Natural killer cell treated with Interleukin-12 subunit alpha and Interleukin-12 subunit beta and Interleukin-15 and Interleukin-18, amount 100 ng/mL, for 72 hours (primary cell): ENCODE data around the gene LRRC75B. TPM values are rescaled to one million over a fixed set of nuclear protein-coding genes. Genes with fewer than 3 reads are reported as not detected.
"Not testable (repeated sequence)": the region's sequence is repeated elsewhere in the genome, so short reads cannot be mapped to it uniquely, and the experiment has no call there.

Experiments used
- ATAC-seq, 2 donors: fragments of 150-1000 bp; cut with Tn5 transposase in 1 of 2; sonication (Bioruptor Pico), chemical (Tn5 transposase) in 1 of 2; 2 replicates each; pipeline ENCODE4 v1.10.0; 2021
- DNase-seq: peaks from one replicate; pipeline ENCODE4 v3.0.0; 2022; ENCODE audit warnings: low spot score
- H3K27ac Mint-ChIP-seq, 2 donors: 1 replicate in 1 of 2; 2 replicates in 1 of 2; pipeline ENCODE4 v1.8.0; 2022; ENCODE audit warnings: mixed read lengths in 2 of 2, mild to moderate bottlenecking in 1 of 2, moderate library complexity in 1 of 2
- H3K27me3 Mint-ChIP-seq, 2 donors: 1 replicate in 1 of 2; 2 replicates in 1 of 2; pipeline ENCODE4 v1.8.0; 2022; ENCODE audit warnings: mixed read lengths in 2 of 2
- H3K36me3 Mint-ChIP-seq: one replicate; pipeline ENCODE4 v1.8.0; 2022; ENCODE audit warnings: mixed read lengths
- H3K4me1 Mint-ChIP-seq, 2 donors: 1 replicate in 1 of 2; 2 replicates in 1 of 2; pipeline ENCODE4 v1.8.0; 2022; ENCODE audit warnings: low read depth in 2 of 2, mixed read lengths in 2 of 2, mild to moderate bottlenecking in 1 of 2
- H3K4me3 Mint-ChIP-seq: one replicate; pipeline ENCODE4 v1.8.0; 2022; ENCODE audit warnings: mixed read lengths
- H3K9me3 Mint-ChIP-seq: 2 replicates; pipeline ENCODE4 v1.8.0; 2022; ENCODE audit warnings: mixed read lengths
- total RNA-seq, 2 donors: library from RNA; stranded (reverse); gene quantifications; one replicate each; pipeline ENCODE4 v1.2.3, GENCODE V29; 2022

LRRC75B gene
- total RNA-seq, 2 donors from 2014 or later: 1.8 to 2.3 TPM

GRCh38 chr22:24609888-24610287 lies 17.0 kb upstream of the LRRC75B start:
- H3K27me3 Mint-ChIP-seq, H3K9me3 Mint-ChIP-seq, H3K4me3 Mint-ChIP-seq, DNase-seq, ATAC-seq, H3K36me3 Mint-ChIP-seq, H3K4me1 Mint-ChIP-seq, H3K27ac Mint-ChIP-seq: not testable (repeated sequence)

DNA sequence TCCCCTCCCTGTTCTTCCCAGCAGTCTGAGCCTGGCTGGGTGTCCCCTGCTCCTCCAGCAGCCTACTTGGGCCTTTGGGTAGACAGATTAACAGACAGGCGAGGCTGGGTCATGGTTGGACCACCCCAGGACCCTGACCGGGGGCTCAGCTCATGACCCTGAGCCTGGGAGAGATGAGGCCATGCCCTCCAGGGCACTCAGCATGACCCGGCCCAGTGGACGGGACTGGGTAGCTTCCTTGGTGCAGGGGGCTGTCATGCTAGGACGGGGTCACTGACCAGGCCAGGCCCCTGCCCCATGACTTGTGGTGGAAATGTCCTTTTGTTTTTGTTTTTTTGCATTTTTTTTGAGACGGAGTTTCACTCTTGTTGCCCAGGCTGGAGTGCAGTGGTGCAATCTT lies 15.5 kb upstream of the LRRC75B start:
- Mint-ChIP-seq H3K27ac (peak overlapping the region in 1 of 2 donors; percentile 97), H3K4me3 (peak overlapping the region; percentile 85), H3K4me1 (peaks cover 14 to 17% of the 10 kb centered on the region in 2 donors)
- not testable (repeated sequence) for H3K9me3 Mint-ChIP-seq, H3K36me3 Mint-ChIP-seq, DNase-seq, ATAC-seq, H3K27me3 Mint-ChIP-seq

DNA sequence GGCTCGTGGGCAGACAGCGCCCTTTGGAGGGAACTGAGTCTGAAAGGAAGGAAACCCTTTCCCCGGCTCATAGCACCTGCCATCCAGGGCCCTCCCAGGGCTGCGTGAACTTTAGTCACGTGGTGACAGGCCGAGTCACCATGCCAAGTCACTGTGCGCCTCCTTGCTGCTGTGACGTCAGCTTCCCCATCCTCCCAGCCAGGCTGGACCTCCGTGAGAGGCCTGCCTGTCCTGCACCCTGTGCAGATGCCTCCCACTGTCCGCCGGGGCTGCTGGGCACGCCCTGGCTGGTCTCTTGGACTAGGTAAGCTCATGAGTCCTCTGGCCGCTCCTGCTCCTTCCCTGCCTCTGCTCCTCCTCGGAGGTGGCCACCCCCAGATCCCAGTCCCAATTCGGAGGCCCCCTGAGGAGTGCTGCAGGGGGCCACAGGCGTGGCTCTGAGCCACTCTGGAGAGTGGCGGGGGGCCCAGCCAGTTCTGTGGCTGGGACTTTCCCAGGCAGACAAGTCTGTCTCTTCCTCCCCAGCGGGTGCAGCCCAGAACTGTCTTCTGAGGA lies 14.6 kb upstream of the LRRC75B start:
- H3K36me3 Mint-ChIP-seq, H3K27me3 Mint-ChIP-seq, H3K9me3 Mint-ChIP-seq: not testable (repeated sequence)
- peak overlapping the region; percentile 85 for H3K4me3 Mint-ChIP-seq
- peaks cover 17 to 20% of the 10 kb centered on the region in 2 donors for H3K4me1 Mint-ChIP-seq
- peak overlapping the region; percentile 70 to 97 for H3K27ac Mint-ChIP-seq
- DNase-seq: peak; percentile 65
- ATAC-seq: peak; percentile 83 to 91

DNA sequence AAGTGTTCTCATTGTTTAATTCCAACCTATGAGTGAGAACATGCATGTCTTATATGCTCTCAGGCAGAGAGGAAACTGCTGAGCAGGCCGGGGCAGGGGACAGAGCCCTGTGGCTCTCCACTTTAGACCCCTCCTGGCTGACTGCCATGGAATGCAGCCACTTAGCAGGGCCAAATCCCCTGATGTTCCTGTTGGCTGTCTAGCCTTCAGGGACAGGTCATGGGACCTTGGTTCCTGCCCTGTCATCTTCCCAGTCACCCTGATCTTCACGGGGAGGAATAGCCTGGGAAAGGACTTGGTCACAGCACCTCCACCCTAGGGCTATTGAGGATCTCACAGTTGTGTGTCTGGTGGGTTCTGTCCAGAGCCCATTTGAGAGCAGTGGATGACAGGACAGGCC lies 13.5 kb upstream of the LRRC75B start:
- H3K4me3 Mint-ChIP-seq, DNase-seq, H3K36me3 Mint-ChIP-seq, H3K27me3 Mint-ChIP-seq, H3K9me3 Mint-ChIP-seq, ATAC-seq, H3K27ac Mint-ChIP-seq: not testable (repeated sequence)
- peaks cover 20 to 25% of the 10 kb centered on the region in 2 donors for H3K4me1 Mint-ChIP-seq

- H3K4me3 Mint-ChIP-seq: peak overlapping the region; percentile 75
- not testable (repeated sequence) for H3K9me3 Mint-ChIP-seq, DNase-seq, H3K27me3 Mint-ChIP-seq, H3K36me3 Mint-ChIP-seq
- H3K4me1 Mint-ChIP-seq: peaks cover 20 to 30% of the 10 kb centered on the region in 2 donors
- H3K27ac Mint-ChIP-seq: peak overlapping the region; percentile 73 to 87
- peak; percentile 57 to 70 for ATAC-seq
Observed at GRCh38 chr22:24603770-24604629, 11.1 kb upstream of the LRRC75B start.

GRCh38 chr22:24602847-24603769 lies 10.2 kb upstream of the LRRC75B start, which contains the start of gene GGT1:
Gene GGT1, plus strand, starts transcription at chr22:24603193. Its CDS starts 7,889 bp downstream, at chr22:24611082.
- H3K9me3 Mint-ChIP-seq, H3K27me3 Mint-ChIP-seq, DNase-seq, ATAC-seq, H3K36me3 Mint-ChIP-seq: not testable (repeated sequence)
- Mint-ChIP-seq H3K4me1 (peaks cover 20 to 30% of the 10 kb centered on the region in 2 donors), H3K27ac (peak within 1 kb of the TSS; percentile 73 to 87), H3K4me3 (peak within 1 kb of the TSS; percentile 75)

DNA sequence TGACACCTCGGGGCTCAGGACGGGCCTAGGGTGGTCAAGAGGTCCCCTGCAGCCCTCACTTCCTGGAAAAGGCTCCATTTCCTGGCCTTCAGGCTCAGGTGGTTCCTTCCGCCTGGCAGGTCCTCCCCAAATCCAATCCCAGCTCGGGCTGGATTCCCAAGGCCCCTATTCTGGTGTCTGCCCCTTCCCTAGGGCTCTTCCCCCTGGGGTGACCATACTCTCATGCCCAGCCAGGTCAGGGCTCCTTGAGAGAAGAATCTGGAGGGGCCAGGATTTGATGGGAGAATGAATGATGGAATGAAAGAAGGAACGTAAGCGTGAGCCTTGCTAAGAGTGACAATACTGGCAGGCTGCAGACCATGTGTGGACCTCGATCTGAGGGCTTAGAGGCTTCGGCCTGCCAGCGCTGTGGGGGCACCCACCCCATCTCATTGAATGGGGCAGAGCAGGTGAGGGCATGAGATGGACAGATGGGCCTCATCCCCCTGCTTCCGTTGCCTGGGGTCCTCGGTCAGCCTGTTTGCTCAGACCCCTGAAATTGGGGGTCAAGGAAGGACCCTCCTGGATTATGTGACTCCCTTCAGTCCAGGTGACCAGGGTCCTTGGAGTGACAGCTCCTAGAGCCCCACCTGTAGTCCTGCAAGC lies 9.4 kb upstream of the LRRC75B start:
- not testable (repeated sequence) for H3K4me3 Mint-ChIP-seq, H3K36me3 Mint-ChIP-seq, DNase-seq, H3K27me3 Mint-ChIP-seq, ATAC-seq, H3K9me3 Mint-ChIP-seq
- peak overlapping the region; percentile 62 to 78 for H3K27ac Mint-ChIP-seq
- peaks cover 14 to 27% of the 10 kb centered on the region in 2 donors for H3K4me1 Mint-ChIP-seq

DNA sequence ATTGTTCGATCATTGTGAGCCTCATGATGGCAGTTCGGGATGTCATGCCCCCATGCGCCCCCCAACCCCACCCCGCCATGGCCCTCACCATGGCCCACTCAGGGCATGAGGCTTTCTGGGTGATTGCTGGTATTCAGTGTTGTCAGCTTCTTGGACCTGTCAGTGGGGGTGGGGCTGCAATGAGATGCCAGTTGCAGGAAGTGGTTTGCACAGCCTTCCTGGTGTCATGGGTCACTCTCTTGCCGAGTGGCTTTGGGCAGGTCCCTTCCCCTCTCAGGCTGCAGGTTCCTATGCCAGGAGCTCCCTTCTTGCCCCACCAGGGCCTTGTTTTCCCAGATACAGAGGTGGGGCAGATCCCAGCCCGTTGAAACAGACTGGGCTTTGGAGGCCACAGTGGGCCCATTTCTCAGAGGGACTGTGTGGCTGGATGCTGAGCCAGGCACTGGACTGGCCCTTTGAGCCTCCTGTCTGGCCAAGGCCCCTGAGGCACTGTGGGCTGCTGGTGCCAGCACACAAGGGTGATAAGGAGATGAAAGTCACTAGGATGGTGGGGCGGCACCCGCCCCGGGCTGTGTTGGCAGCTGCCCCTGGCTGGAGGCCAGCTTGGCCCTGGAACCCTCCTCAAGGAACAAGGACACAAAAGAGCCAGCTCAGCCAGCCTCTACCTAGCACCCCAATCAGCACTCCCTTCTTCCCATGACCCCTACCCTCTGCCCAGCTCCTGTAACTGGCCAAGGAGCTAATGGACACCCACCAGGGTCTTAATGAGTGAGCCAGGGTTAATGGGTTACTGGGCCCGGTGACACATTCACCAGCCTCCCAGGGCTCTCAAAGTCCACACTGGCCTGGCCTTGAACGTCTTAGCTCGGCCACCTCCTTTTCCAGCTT lies 8.6 kb upstream of the LRRC75B start:
- DNase-seq (peak; percentile 85), ATAC-seq (peak; percentile 69 to 78)
- Mint-ChIP-seq H3K9me3 (no peaks in the 10 kb centered on the region), H3K36me3 (no peaks in the 10 kb centered on the region), H3K4me3 (no peak overlapping the region), H3K4me1 (peaks cover 14 to 27% of the 10 kb centered on the region in 2 donors), H3K27me3 (no peaks in the 10 kb centered on the region), H3K27ac (peak overlapping the region; percentile 62 to 78)

DNA sequence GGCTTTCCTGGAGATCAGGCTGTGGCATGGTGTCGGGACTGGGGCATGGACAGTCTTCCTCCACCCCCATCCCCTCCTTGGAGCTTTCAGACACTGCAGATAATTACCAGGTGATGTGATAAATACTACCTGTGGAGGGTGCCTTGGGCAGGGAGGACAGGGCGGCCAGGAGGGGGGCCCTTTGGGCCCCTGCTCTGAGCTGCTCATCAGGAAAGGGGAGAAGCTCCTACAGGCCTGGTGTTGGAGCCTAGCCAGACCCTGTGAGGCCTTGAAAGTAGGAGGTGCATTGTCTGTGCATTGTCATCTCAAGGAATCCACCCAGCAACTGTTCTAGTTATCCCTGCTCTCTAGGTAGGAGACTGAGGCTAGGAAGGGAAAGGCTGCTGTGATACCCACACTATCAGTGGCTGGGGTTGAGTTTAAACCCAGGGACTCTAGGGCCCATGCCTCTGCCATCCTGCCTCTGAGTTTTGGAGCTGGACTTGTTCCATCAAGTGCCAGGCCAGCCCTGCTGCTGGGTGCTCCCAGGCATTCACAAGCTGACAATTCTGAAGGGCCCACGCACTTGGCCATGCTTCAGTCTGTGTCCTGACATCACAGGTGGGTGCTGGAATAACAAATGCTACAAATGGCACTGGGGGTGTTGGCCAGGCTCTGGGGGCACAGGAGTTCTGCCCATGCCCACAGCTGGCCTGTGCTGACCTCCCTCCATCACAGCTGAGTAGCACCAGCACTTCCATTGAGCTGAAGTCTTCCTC lies 7.3 kb upstream of the LRRC75B start:
- Mint-ChIP-seq H3K4me1 (peaks cover 14 to 27% of the 10 kb centered on the region in 2 donors), H3K27ac (peak overlapping the region in 1 of 2 donors; percentile 39)
- not testable (repeated sequence) for H3K36me3 Mint-ChIP-seq, DNase-seq, H3K27me3 Mint-ChIP-seq, ATAC-seq, H3K9me3 Mint-ChIP-seq, H3K4me3 Mint-ChIP-seq

DNA sequence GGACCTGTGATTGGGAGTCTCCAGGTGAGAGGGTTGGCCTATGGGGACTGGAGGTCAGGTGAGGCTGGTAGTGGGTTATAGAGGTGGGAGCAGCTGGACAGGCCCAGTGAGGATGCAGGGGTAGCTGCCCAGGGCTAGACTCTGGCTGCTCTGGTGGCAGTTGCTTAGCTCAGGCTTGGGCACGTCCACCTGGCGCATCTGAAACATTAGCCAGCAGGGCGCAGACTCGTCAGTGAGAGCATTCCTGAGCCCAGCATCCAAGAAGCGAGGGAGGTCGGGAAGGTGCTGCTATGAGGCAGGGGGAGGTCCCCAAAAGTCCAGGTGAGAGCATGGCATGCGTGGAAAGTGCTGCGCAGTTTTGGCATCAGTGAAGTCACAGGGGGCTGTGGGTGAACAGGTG lies 6.6 kb upstream of the LRRC75B start:
- no peak overlapping the region for H3K4me3 Mint-ChIP-seq
- no peak for DNase-seq
- peak overlapping the region in 1 of 2 donors; percentile 39 for H3K27ac Mint-ChIP-seq
- no peaks in the 10 kb centered on the region for H3K27me3 Mint-ChIP-seq
- H3K9me3 Mint-ChIP-seq: no peaks in the 10 kb centered on the region
- no peak for ATAC-seq
- peaks cover 14 to 27% of the 10 kb centered on the region in 2 donors for H3K4me1 Mint-ChIP-seq
- H3K36me3 Mint-ChIP-seq: no peaks in the 10 kb centered on the region

DNA sequence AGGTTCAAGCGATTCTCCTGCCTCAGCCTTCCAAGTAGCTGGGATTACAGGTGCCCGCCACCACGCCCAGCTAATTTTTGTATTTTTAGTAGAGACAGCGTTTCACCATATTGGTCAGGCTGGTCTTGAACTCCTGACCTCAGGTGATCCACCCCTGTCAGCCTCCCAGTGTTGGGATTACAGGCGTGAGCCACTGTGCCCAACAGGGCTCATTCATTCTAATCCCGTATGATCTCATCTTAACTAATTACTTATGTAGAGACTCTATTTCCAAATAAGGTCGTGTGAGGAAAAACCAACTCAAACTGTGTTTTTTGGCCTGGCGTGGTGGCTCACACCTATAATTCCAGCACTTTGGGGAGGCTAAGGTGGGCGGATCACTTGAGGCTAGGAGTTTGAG lies 4.2 kb upstream of the LRRC75B start:
- H3K4me3 Mint-ChIP-seq, H3K9me3 Mint-ChIP-seq, H3K36me3 Mint-ChIP-seq, H3K27ac Mint-ChIP-seq, DNase-seq, ATAC-seq, H3K27me3 Mint-ChIP-seq: not testable (repeated sequence)
- peaks cover 0 to 12% of the 10 kb centered on the region in 2 donors for H3K4me1 Mint-ChIP-seq

- H3K36me3 Mint-ChIP-seq: no peaks in the 10 kb centered on the region
- H3K9me3 Mint-ChIP-seq: no peaks in the 10 kb centered on the region
- DNase-seq (no peak), ATAC-seq (no peak)
- H3K4me3 Mint-ChIP-seq: no peak overlapping the region
- peaks cover 0 to 7% of the 10 kb centered on the region in 2 donors for H3K4me1 Mint-ChIP-seq
- H3K27ac Mint-ChIP-seq: no peak overlapping the region
- H3K27me3 Mint-ChIP-seq: no peaks in the 10 kb centered on the region
Observed at GRCh38 chr22:24595863-24596262, 3.0 kb upstream of the LRRC75B start.
